ENCODE results near the gene PTRH1.

The PTRH1 gene

DNA sequence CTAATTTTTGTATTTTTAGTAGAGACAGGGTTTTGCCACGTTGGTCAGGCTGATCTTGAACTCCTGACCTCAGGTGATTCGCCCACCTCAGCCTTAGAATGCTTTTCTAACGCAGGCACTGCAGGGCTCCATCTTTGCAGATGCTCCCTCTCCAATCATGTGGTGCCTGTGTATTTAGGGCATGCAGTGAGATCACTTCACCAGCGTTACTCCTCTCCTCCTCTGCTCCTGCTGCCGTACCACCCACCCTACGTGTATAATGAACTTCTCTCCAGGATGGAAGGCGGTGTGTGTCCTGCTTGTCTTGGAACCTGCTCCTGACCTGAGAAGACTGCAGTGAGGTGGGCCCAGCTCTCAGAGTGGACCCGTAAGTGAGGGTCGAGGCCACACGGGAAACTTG lies 22.3 kb downstream of the PTRH1 start:
- TF ChIP-seq, protein P1, sequence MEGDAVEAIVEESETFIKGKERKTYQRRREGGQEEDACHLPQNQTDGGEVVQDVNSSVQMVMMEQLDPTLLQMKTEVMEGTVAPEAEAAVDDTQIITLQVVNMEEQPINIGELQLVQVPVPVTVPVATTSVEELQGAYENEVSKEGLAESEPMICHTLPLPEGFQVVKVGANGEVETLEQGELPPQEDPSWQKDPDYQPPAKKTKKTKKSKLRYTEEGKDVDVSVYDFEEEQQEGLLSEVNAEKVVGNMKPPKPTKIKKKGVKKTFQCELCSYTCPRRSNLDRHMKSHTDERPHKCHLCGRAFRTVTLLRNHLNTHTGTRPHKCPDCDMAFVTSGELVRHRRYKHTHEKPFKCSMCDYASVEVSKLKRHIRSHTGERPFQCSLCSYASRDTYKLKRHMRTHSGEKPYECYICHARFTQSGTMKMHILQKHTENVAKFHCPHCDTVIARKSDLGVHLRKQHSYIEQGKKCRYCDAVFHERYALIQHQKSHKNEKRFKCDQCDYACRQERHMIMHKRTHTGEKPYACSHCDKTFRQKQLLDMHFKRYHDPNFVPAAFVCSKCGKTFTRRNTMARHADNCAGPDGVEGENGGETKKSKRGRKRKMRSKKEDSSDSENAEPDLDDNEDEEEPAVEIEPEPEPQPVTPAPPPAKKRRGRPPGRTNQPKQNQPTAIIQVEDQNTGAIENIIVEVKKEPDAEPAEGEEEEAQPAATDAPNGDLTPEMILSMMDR (conservative IDR thresholded peaks at IDR 0.05): no peak
- no peak overlapping the region for H3K27ac ChIP-seq

DNA sequence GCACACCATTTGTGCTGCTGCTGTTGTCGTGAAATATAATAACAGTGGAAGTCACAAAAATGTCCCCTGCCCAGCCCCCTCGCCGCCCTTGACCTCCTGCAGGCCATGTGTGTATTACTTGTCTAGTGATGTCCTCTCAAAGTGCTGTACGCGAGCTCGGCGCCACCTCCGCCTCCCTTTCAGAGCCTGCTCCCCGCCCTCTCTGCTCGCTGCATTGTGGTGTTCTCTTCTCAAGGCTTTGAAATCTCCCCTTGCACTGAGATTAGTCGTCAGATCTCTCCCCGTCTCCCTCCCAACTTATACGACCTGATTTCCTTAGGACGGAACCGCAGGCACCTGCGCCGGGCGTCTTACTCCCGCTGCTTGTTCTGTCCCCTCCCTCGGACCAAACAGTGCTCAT lies 23.4 kb downstream of the PTRH1 start:
- H3K27ac ChIP-seq: no peak overlapping the region
- TF ChIP-seq, protein P1 (conservative IDR thresholded peaks at IDR 0.05): no peak

DNA sequence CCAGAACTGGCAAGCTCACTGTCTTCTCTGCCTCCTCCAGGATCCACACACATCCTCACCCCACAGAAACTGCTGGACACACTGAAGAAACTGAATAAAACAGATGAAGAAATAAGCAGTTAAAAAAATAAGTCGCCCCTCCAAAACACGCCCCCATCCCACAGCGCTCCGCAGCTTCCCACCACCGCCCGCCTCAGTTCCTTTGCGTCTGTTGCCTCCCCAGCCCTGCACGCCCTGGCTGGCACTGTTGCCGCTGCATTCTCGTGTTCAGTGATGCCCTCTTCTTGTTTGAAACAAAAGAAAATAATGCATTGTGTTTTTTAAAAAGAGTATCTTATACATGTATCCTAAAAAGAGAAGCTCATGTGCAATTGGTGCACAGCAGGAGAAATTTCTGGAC lies 24.7 kb downstream of the PTRH1 start:
- no peak overlapping the region for H3K27ac ChIP-seq
- TF ChIP-seq, protein P1 (conservative IDR thresholded peaks at IDR 0.05): no peak

DNA sequence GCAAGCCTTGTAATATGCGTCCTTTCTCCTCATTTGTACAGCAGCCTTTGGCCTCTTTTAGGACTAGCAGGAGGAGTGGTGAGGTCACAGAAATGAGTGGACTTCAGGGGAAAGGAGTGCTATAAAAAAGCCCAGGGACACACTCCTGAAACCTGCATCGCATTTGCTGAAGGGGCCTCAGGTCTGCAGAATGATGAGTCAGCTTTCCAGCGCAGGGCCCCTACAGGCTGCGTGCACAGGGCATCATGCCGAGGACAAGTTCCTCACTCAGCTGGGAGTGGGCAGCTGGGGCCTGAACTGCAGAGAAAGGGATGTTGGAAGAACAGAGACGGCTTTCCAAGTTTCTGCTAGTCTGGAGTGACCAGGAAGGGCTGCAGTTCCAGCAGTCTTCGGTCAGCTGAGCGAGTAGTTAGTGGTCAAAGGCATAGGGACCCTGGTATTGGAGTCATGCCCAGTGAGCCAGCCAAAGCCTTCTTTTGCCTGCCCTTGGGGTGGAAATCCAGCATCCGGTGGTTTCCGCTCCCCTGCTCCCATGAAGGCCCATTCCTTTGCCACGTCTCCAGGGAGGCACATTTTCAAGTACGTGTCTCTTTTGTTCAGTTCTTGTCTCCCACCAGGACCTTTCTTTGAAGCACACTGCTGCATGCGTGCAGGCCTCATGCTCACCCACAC lies 26.0 kb downstream of the PTRH1 start:
- H3K27ac ChIP-seq: no peak overlapping the region
- TF ChIP-seq, protein P1 (conservative IDR thresholded peaks at IDR 0.05): no peak

DNA sequence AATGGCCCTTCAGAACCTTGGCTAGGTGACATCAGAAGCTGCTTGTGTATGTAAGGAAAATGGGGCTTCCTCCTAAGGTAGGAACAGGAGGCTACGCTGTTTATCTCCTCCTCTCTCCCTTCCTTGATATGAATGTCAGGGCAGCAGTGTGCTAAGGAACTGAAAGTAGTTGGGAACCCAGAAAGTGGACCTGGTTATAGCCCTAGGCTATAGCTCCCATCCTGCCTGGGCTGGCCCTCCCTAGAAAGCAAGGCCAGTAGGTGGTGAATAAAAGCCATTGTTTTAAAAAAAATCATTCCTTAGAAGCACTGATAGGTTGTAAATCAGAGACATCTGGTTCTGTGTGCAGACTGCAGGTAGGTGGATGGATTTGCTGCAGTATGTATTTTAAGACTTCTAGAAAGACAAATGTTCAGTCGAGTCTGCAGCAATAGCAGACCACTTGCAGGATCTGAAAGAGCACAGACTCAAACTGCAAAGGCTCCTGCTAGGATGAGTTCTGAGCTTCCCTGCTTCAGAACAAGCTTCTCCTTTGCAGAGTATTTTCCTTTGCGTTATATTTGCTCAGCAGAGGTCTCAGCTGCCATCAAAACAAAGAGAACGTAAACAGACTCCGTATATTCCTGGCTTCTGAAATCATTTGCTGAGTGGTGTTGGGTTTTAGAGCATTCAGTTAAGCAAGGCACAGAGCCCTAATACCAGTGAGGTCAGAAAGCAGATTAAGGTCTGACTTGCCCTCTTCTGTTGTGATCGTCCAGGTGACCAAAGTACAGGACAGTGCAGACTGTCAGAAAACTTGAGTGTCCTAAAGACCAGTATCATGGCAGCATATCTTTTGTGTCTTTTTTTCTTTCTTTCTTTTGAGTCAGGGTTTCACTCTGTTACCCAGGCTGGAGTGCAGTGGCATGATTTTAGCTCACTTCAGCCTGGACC lies 28.7 kb downstream of the PTRH1 start:
- TF ChIP-seq, protein P1 (conservative IDR thresholded peaks at IDR 0.05): no peak
- H3K27ac ChIP-seq: peak overlapping the region; percentile 1; the same call in 1 of the 2 replicates

DNA sequence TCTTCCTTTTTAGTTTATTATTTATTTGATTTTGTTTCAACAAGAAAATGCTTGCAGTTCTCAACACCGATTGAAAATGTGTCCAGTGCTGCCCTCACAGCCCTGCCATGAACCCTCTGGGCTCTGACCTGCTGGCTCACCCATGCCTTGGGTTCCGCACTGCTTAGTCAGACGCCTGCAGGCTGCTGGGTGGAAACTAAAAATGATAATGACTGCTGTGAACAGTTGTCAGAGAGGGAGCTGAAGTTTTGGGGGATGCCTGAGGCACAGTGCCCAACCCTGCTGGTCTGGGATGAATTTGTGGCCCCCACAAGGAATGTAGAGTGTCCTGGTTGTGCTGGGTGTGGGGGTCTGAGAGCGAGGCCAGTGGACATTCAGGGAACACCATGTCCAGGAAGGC lies 30.9 kb downstream of the PTRH1 start:
- TF ChIP-seq, protein P1 (conservative IDR thresholded peaks at IDR 0.05): no peak
- no peak overlapping the region for H3K27ac ChIP-seq

DNA sequence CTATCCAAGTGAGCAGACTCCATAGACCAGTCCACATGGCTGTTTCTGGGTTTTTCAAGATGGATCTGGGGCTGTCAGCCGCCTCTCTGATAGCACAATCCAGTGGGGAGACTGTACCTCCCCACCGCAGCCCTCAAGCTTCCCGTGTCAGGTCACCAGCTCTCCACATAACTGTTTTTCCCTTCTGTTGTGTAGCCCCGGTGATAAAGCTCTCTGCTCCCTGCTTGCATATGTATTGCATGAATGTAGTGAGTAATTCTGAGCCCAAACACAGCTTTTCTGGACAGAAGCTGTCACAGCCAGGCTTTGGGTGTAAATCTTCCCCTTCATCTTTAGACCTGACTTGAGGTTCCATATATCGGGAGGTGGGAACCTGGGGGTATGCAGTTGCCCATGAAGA lies 31.7 kb downstream of the PTRH1 start:
- no peak overlapping the region for H3K27ac ChIP-seq
- TF ChIP-seq, protein P1 (conservative IDR thresholded peaks at IDR 0.05): no peak

Data from VCaP (cell line).